ENCODE results near the gene EGFL6. TPM values are rescaled to one million over a fixed set of nuclear protein-coding genes. Genes with fewer than 3 reads are reported as not detected.

Gene EGFL6
- total and polyA plus RNA-seq, 8 donors = 0.02 to 0.28 (median 0.06) TPM; not detected in 3

GRCh38 chrX:13547671-13548070 lies 21.7 kb upstream of the EGFL6 start:
- ATAC-seq (no peak), FAIRE-seq (no peak), DNase-seq (no peak)
- no peak overlapping the region for H3K27ac ChIP-seq
- no peaks in the 10 kb centered on the region for H3K9me3 ChIP-seq
- no peak overlapping the region for H3K4me3 ChIP-seq
- intact Hi-C loops (cut with DNase I) = no loop called here
- H3K27me3 ChIP-seq = no peaks in the 10 kb centered on the region
- no peaks in the 10 kb centered on the region for H3K36me3 ChIP-seq
- H3K4me1 ChIP-seq = no peaks in the 10 kb centered on the region
- no peak for TF ChIP-seq CTCF (IDR thresholded peaks at IDR 0.05)

- H3K36me3 ChIP-seq = no peaks in the 10 kb centered on the region
- TF ChIP-seq CTCF (IDR thresholded peaks at IDR 0.05) = no peak
- H3K27ac ChIP-seq = no peak overlapping the region
- no peaks in the 10 kb centered on the region for H3K9me3 ChIP-seq
- no peaks in the 10 kb centered on the region for H3K4me1 ChIP-seq
- FAIRE-seq (peak; percentile 54), DNase-seq (no peak), ATAC-seq (no peak)
- no peak overlapping the region for H3K4me3 ChIP-seq
- no peaks in the 10 kb centered on the region for H3K27me3 ChIP-seq
- intact Hi-C loops (cut with DNase I) = no loop called here
Observed at GRCh38 chrX:13550346-13550745, 19.1 kb upstream of the EGFL6 start.

GRCh38 chrX:13551610-13552009 lies 17.8 kb upstream of the EGFL6 start:
- Histone ChIP-seq H3K27ac (no peak overlapping the region), H3K27me3 (no peaks in the 10 kb centered on the region), H3K9me3 (no peaks in the 10 kb centered on the region), H3K4me1 (no peaks in the 10 kb centered on the region), H3K4me3 (no peak overlapping the region), H3K36me3 (no peaks in the 10 kb centered on the region)
- DNase-seq (no peak), FAIRE-seq (no peak), ATAC-seq (no peak)
- intact Hi-C loops (cut with DNase I) = no loop called here
- WGBS, 2 donors = 87 to 99% methylated on average over 3 of the region's 3 CpGs
- TF ChIP-seq CTCF (IDR thresholded peaks at IDR 0.05) = no peak

GRCh38 chrX:13552892-13553291 lies 16.5 kb upstream of the EGFL6 start:
- no peaks in the 10 kb centered on the region for H3K36me3 ChIP-seq
- FAIRE-seq (no peak), DNase-seq (no peak), ATAC-seq (no peak)
- no peaks in the 10 kb centered on the region for H3K4me1 ChIP-seq
- no peaks in the 10 kb centered on the region for H3K9me3 ChIP-seq
- TF ChIP-seq CTCF (IDR thresholded peaks at IDR 0.05) = no peak
- H3K27me3 ChIP-seq = no peaks in the 10 kb centered on the region
- intact Hi-C loops (cut with DNase I) = no loop called here
- no peak overlapping the region for H3K27ac ChIP-seq
- 86 to 95% methylated on average over 1 of the region's 1 CpG for WGBS, 2 donors
- no peak overlapping the region for H3K4me3 ChIP-seq

GRCh38 chrX:13565511-13565910 lies 3.9 kb upstream of the EGFL6 start:
- DNase-seq (no peak), FAIRE-seq (no peak), ATAC-seq (no peak)
- Histone ChIP-seq H3K9me3 (no peaks in the 10 kb centered on the region), H3K27me3 (peaks cover 0 to 22% (median 5%) of the 10 kb centered on the region in 4 donors), H3K36me3 (no peaks in the 10 kb centered on the region), H3K27ac (no peak overlapping the region), H3K4me3 (no peak overlapping the region), H3K4me1 (no peaks in the 10 kb centered on the region)
- intact Hi-C loops (cut with DNase I) = no loop called here
- no peak for TF ChIP-seq CTCF (IDR thresholded peaks at IDR 0.05)
- 50 to 54% methylated on average over 2 of the region's 2 CpGs for WGBS, 2 donors
